ENCODE results near the gene CCND2.

CCND2 gene

GRCh38 chr12:4250691-4251090 is 22.9 kb upstream of the CCND2 start:
- Mint-ChIP-seq H3K27ac (no peak overlapping the region), H3K4me3 (no peak overlapping the region), H3K36me3 (ENCODE audit: low read depth) (no peaks in the 10 kb centered on the region), H3K4me1 (peaks cover 20% of the 10 kb centered on the region), H3K9me3 (no peaks in the 10 kb centered on the region), H3K27me3 (ENCODE audit: low read depth) (peaks cover 11% of the 10 kb centered on the region)
- TF ChIP-seq, protein P1, sequence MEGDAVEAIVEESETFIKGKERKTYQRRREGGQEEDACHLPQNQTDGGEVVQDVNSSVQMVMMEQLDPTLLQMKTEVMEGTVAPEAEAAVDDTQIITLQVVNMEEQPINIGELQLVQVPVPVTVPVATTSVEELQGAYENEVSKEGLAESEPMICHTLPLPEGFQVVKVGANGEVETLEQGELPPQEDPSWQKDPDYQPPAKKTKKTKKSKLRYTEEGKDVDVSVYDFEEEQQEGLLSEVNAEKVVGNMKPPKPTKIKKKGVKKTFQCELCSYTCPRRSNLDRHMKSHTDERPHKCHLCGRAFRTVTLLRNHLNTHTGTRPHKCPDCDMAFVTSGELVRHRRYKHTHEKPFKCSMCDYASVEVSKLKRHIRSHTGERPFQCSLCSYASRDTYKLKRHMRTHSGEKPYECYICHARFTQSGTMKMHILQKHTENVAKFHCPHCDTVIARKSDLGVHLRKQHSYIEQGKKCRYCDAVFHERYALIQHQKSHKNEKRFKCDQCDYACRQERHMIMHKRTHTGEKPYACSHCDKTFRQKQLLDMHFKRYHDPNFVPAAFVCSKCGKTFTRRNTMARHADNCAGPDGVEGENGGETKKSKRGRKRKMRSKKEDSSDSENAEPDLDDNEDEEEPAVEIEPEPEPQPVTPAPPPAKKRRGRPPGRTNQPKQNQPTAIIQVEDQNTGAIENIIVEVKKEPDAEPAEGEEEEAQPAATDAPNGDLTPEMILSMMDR (IDR thresholded peaks at IDR 0.05; ENCODE audit: unreplicated experiment in 3 of 3), result no peak

DNA sequence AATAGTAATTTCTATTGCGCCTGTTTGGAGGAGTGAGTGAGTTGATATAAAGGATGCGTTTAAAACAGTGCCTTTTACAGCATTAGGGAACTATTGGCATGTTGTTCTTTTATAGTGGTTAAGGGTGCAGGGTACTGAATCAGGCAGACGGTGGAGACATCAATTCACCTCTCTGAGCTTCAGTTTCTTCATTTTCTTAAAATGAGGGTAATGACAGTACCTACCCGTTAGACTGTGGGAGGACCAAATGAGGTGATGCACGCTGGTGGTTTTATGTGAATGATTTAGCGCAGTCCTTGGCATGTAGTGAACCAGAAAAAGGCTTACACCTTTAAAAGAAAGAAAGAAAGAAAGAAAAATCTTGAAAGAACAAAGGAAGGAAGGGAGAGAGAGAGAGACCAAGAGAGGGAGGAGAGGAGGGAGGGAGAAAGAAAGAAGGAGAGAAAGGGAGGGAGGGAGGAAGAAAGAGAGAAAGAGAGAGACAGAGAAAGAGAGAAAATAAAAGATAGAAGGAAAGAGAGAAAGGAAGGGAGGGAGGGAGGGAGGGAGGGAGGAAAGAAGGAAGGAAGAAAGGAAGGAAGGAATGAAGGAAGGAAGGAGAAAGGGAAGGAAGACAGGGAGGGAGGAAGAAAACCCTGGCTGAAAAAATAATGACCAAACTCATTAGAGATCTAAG is 22.2 kb upstream of the CCND2 start:
- H3K27ac Mint-ChIP-seq, result no peak overlapping the region
- H3K27me3 Mint-ChIP-seq (ENCODE audit: low read depth), result peaks cover 8% of the 10 kb centered on the region
- no peak overlapping the region for H3K4me3 Mint-ChIP-seq
- TF ChIP-seq, protein P1 (IDR thresholded peaks at IDR 0.05; ENCODE audit: unreplicated experiment in 3 of 3), result no peak
- H3K9me3 Mint-ChIP-seq, result peaks cover under 1% of the 10 kb centered on the region
- H3K36me3 Mint-ChIP-seq (ENCODE audit: low read depth), result no peaks in the 10 kb centered on the region
- peaks cover 13% of the 10 kb centered on the region for H3K4me1 Mint-ChIP-seq

DNA sequence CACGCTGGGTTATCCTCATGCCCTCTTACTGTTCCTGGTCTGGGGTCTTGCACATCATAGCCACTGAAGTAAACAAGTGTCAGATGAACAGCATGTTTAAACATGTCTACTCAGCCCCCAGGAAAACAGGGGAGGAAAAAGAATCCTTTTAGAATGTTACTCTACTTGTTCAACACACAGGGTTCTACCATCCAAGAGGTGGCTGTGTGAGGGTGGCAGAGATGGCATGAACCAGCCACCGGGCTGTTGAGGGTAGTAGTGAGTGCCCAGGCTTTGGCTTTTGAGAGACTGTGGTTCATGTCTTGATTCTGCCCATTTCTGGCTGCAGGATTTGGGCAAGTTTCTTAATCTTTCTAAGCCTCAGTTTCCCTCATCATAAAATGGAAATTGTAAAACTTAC is 21.6 kb upstream of the CCND2 start:
- Mint-ChIP-seq H3K4me3 (no peak overlapping the region), H3K27me3 (ENCODE audit: low read depth) (peaks cover 8% of the 10 kb centered on the region), H3K36me3 (ENCODE audit: low read depth) (no peaks in the 10 kb centered on the region), H3K27ac (no peak overlapping the region), H3K4me1 (peaks cover 9% of the 10 kb centered on the region), H3K9me3 (peaks cover 2% of the 10 kb centered on the region)
- TF ChIP-seq, protein P1 (IDR thresholded peaks at IDR 0.05; ENCODE audit: unreplicated experiment in 3 of 3), result no peak

- no peak overlapping the region for H3K27ac Mint-ChIP-seq
- peaks cover 8% of the 10 kb centered on the region for H3K27me3 Mint-ChIP-seq (ENCODE audit: low read depth)
- peaks cover 2% of the 10 kb centered on the region for H3K9me3 Mint-ChIP-seq
- peaks cover 8% of the 10 kb centered on the region for H3K4me1 Mint-ChIP-seq
- TF ChIP-seq, protein P1 (IDR thresholded peaks at IDR 0.05; ENCODE audit: unreplicated experiment in 3 of 3), result no peak
- H3K4me3 Mint-ChIP-seq, result no peak overlapping the region
- no peaks in the 10 kb centered on the region for H3K36me3 Mint-ChIP-seq (ENCODE audit: low read depth)
These were observed 21.0 kb upstream of the CCND2 start for GRCh38 chr12:4252601-4253000.

DNA sequence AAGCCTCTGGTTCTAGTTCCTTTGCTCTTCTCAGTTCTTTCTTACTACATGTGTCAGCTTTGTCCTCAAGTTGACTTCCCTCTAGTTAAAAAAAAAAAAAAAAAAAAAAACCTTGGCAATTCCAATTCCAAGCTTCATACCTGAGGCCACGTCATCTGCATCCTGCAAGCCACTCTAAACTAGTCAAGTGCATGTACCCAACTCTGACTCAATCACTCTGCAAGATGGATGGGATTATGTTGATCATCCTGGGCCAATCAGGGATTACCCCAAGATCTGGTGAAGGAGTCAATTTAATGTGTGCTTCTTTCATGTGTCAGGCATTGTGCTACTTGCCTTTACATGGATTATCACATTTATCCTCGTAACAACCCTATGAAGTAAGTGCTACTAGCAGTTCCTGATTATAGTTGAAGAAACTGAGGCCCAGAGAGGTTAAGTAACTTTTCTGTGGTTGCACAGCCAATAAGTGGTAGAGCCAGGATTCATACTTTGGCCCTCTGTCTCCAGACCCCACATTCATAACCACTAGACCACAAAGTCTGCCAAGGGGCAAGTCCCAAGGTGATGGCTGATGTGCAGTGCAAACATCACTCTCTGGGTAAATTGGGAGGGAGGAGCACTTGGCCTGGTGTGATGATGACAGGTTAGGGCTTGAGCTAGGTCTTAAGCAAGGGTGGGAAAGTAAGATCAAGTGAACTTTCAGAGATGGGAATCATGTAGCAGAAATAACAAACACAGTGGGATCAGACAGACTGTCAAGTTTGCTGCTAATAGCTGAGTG is 17.3 kb upstream of the CCND2 start:
- Mint-ChIP-seq H3K27ac (no peak overlapping the region), H3K4me3 (no peak overlapping the region), H3K9me3 (peaks cover 17% of the 10 kb centered on the region), H3K27me3 (ENCODE audit: low read depth) (peaks cover 4% of the 10 kb centered on the region), H3K36me3 (ENCODE audit: low read depth) (peaks cover 8% of the 10 kb centered on the region), H3K4me1 (no peaks in the 10 kb centered on the region)
- TF ChIP-seq, protein P1 (IDR thresholded peaks at IDR 0.05; ENCODE audit: unreplicated experiment in 3 of 3), result no peak

Measured in nephron (organoid).